ENCODE data around the gene KRTAP1-5. TPM values are rescaled to one million over a fixed set of nuclear protein-coding genes. Genes with fewer than 3 reads are reported as not detected.
"Not testable (repeated sequence)": the region's sequence is repeated elsewhere in the genome, so short reads cannot be mapped to it uniquely, and the experiment has no call there.

Gene KRTAP1-5
- not detected for polyA plus RNA-seq (ENCODE audit: insufficient read length in 4 of 4)

GRCh38 chr17:41026715-41027471, at the start of gene KRTAP1-5:
KRTAP1-5 (minus strand) TSS chr17:41027208; CDS start chr17:41027155, 53 bp downstream.
- no peak for DNase-seq (ENCODE audit: low read depth in 4 of 4, low spot score in 3 of 4)

- no peak for DNase-seq (ENCODE audit: low read depth in 4 of 4, low spot score in 3 of 4)
Measured at GRCh38 chr17:41076788-41077187, 49.8 kb upstream of the KRTAP1-5 start.

- DNase-seq (ENCODE audit: low read depth in 4 of 4, low spot score in 3 of 4): no peak
Measured at GRCh38 chr17:41073676-41074075, 46.7 kb upstream of the KRTAP1-5 start.

GRCh38 chr17:41071606-41072360, 44.8 kb upstream of the KRTAP1-5 start:
- no peak for DNase-seq (ENCODE audit: low read depth in 4 of 4, low spot score in 3 of 4)

- no peak for DNase-seq (ENCODE audit: low read depth in 4 of 4, low spot score in 3 of 4)
Measured at GRCh38 chr17:41069031-41069430, 42.0 kb upstream of the KRTAP1-5 start.

- DNase-seq (ENCODE audit: low read depth in 4 of 4, low spot score in 3 of 4): no peak
Measured at GRCh38 chr17:41067281-41067680, 40.3 kb upstream of the KRTAP1-5 start.

- DNase-seq (ENCODE audit: low read depth in 4 of 4, low spot score in 3 of 4): no peak
Measured at GRCh38 chr17:41065829-41066624, 39.0 kb upstream of the KRTAP1-5 start, which contains the start of gene KRTAP2-4. KRTAP2-4 (minus strand) TSS chr17:41065879; CDS start chr17:41065845, 34 bp downstream.

GRCh38 chr17:41065016-41065689, 38.1 kb upstream of the KRTAP1-5 start:
- not testable (repeated sequence) for DNase-seq (ENCODE audit: low read depth in 4 of 4, low spot score in 3 of 4)

- DNase-seq (ENCODE audit: low read depth in 4 of 4, low spot score in 3 of 4): no peak
Measured at GRCh38 chr17:41064301-41064700, 37.3 kb upstream of the KRTAP1-5 start.

GRCh38 chr17:41063449-41063848, 36.4 kb upstream of the KRTAP1-5 start:
- DNase-seq (ENCODE audit: low read depth in 4 of 4, low spot score in 3 of 4): no peak

GRCh38 chr17:41061964-41062363, 35.0 kb upstream of the KRTAP1-5 start:
- no peak for DNase-seq (ENCODE audit: low read depth in 4 of 4, low spot score in 3 of 4)

- no peak for DNase-seq (ENCODE audit: low read depth in 4 of 4, low spot score in 3 of 4)
Measured at GRCh38 chr17:41060052-41060604, 33.1 kb upstream of the KRTAP1-5 start, which contains the start of gene KRTAP2-3. KRTAP2-3 (minus strand) TSS chr17:41060114; CDS start chr17:41060050, 64 bp downstream.

GRCh38 chr17:41059276-41060051, 32.5 kb upstream of the KRTAP1-5 start:
- DNase-seq (ENCODE audit: low read depth in 4 of 4, low spot score in 3 of 4): not testable (repeated sequence)

- no peak for DNase-seq (ENCODE audit: low read depth in 4 of 4, low spot score in 3 of 4)
Measured at GRCh38 chr17:41058741-41059140, 31.7 kb upstream of the KRTAP1-5 start.

- no peak for DNase-seq (ENCODE audit: low read depth in 4 of 4, low spot score in 3 of 4)
Measured at GRCh38 chr17:41057547-41057946, 30.5 kb upstream of the KRTAP1-5 start.

- not testable (repeated sequence) for DNase-seq (ENCODE audit: low read depth in 4 of 4, low spot score in 3 of 4)
Measured at GRCh38 chr17:41055130-41055529, 28.1 kb upstream of the KRTAP1-5 start, which contains the start of gene KRTAP2-2. KRTAP2-2 (minus strand) TSS chr17:41055230; CDS start chr17:41055211, 19 bp downstream.

GRCh38 chr17:41054556-41054955, 27.5 kb upstream of the KRTAP1-5 start:
- DNase-seq (ENCODE audit: low read depth in 4 of 4, low spot score in 3 of 4): not testable (repeated sequence)

- DNase-seq (ENCODE audit: low read depth in 4 of 4, low spot score in 3 of 4): peak in 2 of 4 donors; percentile 4 to 20
Measured at GRCh38 chr17:41054025-41054424, 27.0 kb upstream of the KRTAP1-5 start.

GRCh38 chr17:41052566-41052965, 25.6 kb upstream of the KRTAP1-5 start:
- no peak for DNase-seq (ENCODE audit: low read depth in 4 of 4, low spot score in 3 of 4)

Measured in right renal pelvis (tissue), 4 donors.